GM12878 (cell line): Measurements from ENCODE around the gene JADE1. TPM values are rescaled to one million over a fixed set of nuclear protein-coding genes. Genes with fewer than 3 reads are reported as not detected.

ENCODE experiments used
- ATAC-seq: fragments of 200-7000 bp; cut with Tn5 transposase; 3 replicates; pipeline ENCODE4 v1.9.1; 2020; ENCODE audit warnings: mild to moderate bottlenecking, moderate library complexity
- BruUV-seq: library from RNA; stranded (reverse); fragments of 400-500 nt; replicated peaks from 2 replicates; lab custom pipeline; 2021; lab: Mats Ljungman, UMichigan
- CTCF ChIA-PET: fragments of 300-600 bp; sonication (Branson Sonifier 250); formaldehyde crosslinking; extraction: SDS; loops from one replicate; lab custom pipeline; 2021; ENCODE audit warnings: inconsistent platforms; lab: Yijun Ruan, JAX
- POLR2A ChIA-PET: fragments of 350-600 bp; formaldehyde crosslinking; extraction: SDS; loops from one replicate; lab custom pipeline; 2021; ENCODE audit warnings: inconsistent platforms; lab: Charles Lee
- RAD21 ChIA-PET: fragments of 300-600 bp; sonication (Branson Sonifier 250); formaldehyde crosslinking; loops from one replicate; lab custom pipeline; 2023; ENCODE audit warnings: antibody characterized with exemption; ENCODE audit not compliant: unreplicated experiment; lab: Charles Lee
- SMC1A ChIA-PET: fragments of 300-600 bp; sonication (Branson Sonifier 250); formaldehyde crosslinking; loops from one replicate; lab custom pipeline; 2023; ENCODE audit not compliant: unreplicated experiment, uncharacterized antibody; lab: Charles Lee
- DNase-seq: peaks from one replicate; pipeline ENCODE4 v3.0.0-alpha.2; 2011; ENCODE audit warnings: low read depth, low spot score
- FAIRE-seq: peaks from 3 replicates; lab custom pipeline; 2011; peaks lifted over from hg19 to GRCh38; lab: Jason Lieb, UNC
- H2AFZ ChIP-seq: 2 replicates; pipeline ENCODE4 v1.6.0; 2011; ENCODE audit warnings: low read depth, low read length, control low read depth; ENCODE audit not compliant: control insufficient read depth
- H3K27ac ChIP-seq: 2 replicates; pipeline ENCODE4 v1.5.1; 2011; ENCODE audit warnings: control low read depth; ENCODE audit not compliant: control insufficient read depth, insufficient read depth
- H3K27me3 ChIP-seq, 2 experiments: replicated peaks in 1 of 2; 2 replicates each; pipeline versions ENCODE4 v1.6.0 to v1.6.1; 2011; ENCODE audit warnings: low read length in 1 of 2; ENCODE audit not compliant: control insufficient read depth in 2 of 2, insufficient read depth in 2 of 2
- H3K36me3 ChIP-seq, 2 experiments: 2 replicates each; pipeline ENCODE4 v1.5.1; 2011; ENCODE audit warnings: low read length in 1 of 2; ENCODE audit not compliant: control insufficient read depth in 2 of 2, insufficient read depth in 2 of 2
- H3K4me1 ChIP-seq: 2 replicates; pipeline ENCODE4 v1.6.1; 2011; ENCODE audit warnings: mild to moderate bottlenecking, low read length, moderate library complexity, mixed read lengths; ENCODE audit not compliant: control insufficient read depth, insufficient read depth
- H3K4me2 ChIP-seq: 2 replicates; pipeline ENCODE4 v1.6.0; 2011; ENCODE audit warnings: control low read depth; ENCODE audit not compliant: control insufficient read depth, insufficient read depth
- H3K4me3 ChIP-seq: fragments of 200-600 bp; sonication (generic); 2 replicates; pipeline ENCODE4 v1.5.1; 2016
- H3K79me2 ChIP-seq: 2 replicates; pipeline ENCODE4 v1.6.0; 2011; ENCODE audit warnings: low read length; ENCODE audit not compliant: control insufficient read depth, insufficient read depth
- H3K9ac ChIP-seq: 2 replicates; pipeline ENCODE4 v1.8.0; 2011; ENCODE audit warnings: low read length, control low read depth, mixed read lengths; ENCODE audit not compliant: control insufficient read depth, insufficient read depth
- H3K9me3 ChIP-seq: replicated peaks from 3 replicates; pipeline ENCODE4 v1.5.1; 2011; ENCODE audit warnings: mild to moderate bottlenecking, low read length; ENCODE audit not compliant: control insufficient read depth, insufficient read depth
- H4K20me1 ChIP-seq: 2 replicates; pipeline ENCODE4 v1.6.0; 2011; ENCODE audit not compliant: control insufficient read depth, insufficient read depth
- EZH2 ChIP-seq: IDR thresholded peaks from 2 replicates; pipeline ENCODE4 v1.6.1; 2012; ENCODE audit warnings: low read depth, mild to moderate bottlenecking, control low read depth, inconsistent platforms, low read length, borderline replicate concordance; ENCODE audit not compliant: control insufficient read depth
- KLF5 ChIP-seq: fragments of 450-650 bp; IDR thresholded peaks from 2 replicates; pipeline ENCODE4 v1.6.1; 2014; ENCODE audit warnings: mild to moderate bottlenecking; ENCODE audit not compliant: partially characterized antibody
- MTA3 ChIP-seq: IDR thresholded peaks from 2 replicates; pipeline ENCODE4 v1.6.1; 2012; ENCODE audit warnings: low read length, inconsistent platforms, borderline replicate concordance
- MYB ChIP-seq: fragments of 150-350 bp; IDR thresholded peaks from 2 replicates; pipeline ENCODE4 v1.6.1; 2014; ENCODE audit warnings: mild to moderate bottlenecking, low read depth, low read length, borderline replicate concordance
- SRF ChIP-seq, 2 experiments: IDR thresholded peaks; 2 replicates each; pipeline ENCODE4 v1.6.1; 2011; ENCODE audit warnings: low read depth in 2 of 2, low read length in 2 of 2, mild to moderate bottlenecking in 1 of 2, moderate library complexity in 1 of 2
- TCF12 ChIP-seq: IDR thresholded peaks from 2 replicates; pipeline ENCODE4 v1.6.1; 2011; ENCODE audit warnings: low read depth, mild to moderate bottlenecking, low read length
- WGBS: methylation state at CpG from one replicate; pipeline ENCODE4 v1.1.6; 2016; ENCODE audit warnings: low lambda C conversion rate; ENCODE audit not compliant: insufficient replicate concordance, insufficient coverage; ENCODE audit errors: missing lambda C conversion rate; 5-methylcytosine and 5-hydroxymethylcytosine counted together
- in situ Hi-C: fragments of 300-500 bp; cut with MboI; formaldehyde crosslinking; loops from 9 replicates; pipeline ENCODE4 v1.14.3; 2018; ENCODE audit warnings: mixed read lengths
- intact Hi-C: fragments of 100-400 bp; cut with micrococcal nuclease; formaldehyde crosslinking; loops from one replicate; pipeline ENCODE4 v1.14.2; 2022; ENCODE audit not compliant: unreplicated experiment
- polyA plus RNA-seq, 11 experiments: library from polyadenylated mRNA; depleted of rRNA in 4 of 11; unstranded in 6 of 11; stranded (reverse) in 5 of 11; fragments of >200 nt; fragmentation: Nextera tagmentation in 4 of 11; fragmentation: Illumina TruSeq in 1 of 11; extraction: Ambion mirVana in 4 of 11; extraction: Trizol in 1 of 11; gene quantifications; 1 replicate in 1 of 11; 2 replicates in 10 of 11; pipeline versions ENCODE4 v1.2.1 to v1.2.3, GENCODE V29; 2011 to 2016; ENCODE audit warnings: inconsistent platforms in 2 of 11, missing spikeins in 2 of 11, low read depth in 1 of 11
- total RNA-seq, 4 experiments: library from RNA; depleted of rRNA in 3 of 4; stranded (reverse); fragments of >200 nt in 3 of 4; fragmentation: Illumina TruSeq in 1 of 4; extraction: Trizol in 1 of 4; gene quantifications; 2 replicates each; pipeline versions ENCODE4 v1.2.1 to v1.2.3, GENCODE V29; 2013 to 2021
- TF ChIP-seq, protein P1 (sequence below): IDR thresholded peaks from 2 replicates; pipeline ENCODE4 v1.6.1; 2011; ENCODE audit warnings: low read depth, low read length, improper control_type of control experiment, borderline replicate concordance
- TF ChIP-seq, protein P2 (sequence below): fragments of 450-650 bp; IDR thresholded peaks from 2 replicates; pipeline ENCODE4 v1.6.1; 2014; ENCODE audit warnings: mild to moderate bottlenecking

JADE1 gene
- total and polyA plus RNA-seq, 10 of the 15 experiments (the other 5 are each of a cell fraction or from before 2014, with no cell fraction given), result 5.9 to 27.2 (median 15.8) TPM

DNA sequence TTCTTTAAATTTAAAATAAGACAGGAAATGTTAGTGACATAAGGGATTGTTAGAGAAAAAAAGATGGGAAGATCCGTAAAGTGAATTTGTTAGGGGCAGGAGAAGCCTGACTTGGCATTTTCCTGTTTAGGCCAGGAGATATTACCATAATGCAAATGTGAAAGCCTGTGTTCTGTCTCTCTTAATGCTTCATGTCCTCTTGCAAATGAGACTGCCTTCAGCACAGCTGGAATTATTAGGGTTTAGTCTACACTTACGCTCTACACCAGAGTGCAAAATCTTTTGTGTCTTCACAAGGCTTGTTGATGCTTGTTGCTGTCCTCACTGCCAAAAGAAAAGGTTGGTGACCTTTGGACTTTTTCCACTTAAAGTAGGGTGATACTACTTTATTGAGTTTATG is 56.8 kb downstream of the JADE1 start (continued):
- TF ChIP-seq, protein P1, sequence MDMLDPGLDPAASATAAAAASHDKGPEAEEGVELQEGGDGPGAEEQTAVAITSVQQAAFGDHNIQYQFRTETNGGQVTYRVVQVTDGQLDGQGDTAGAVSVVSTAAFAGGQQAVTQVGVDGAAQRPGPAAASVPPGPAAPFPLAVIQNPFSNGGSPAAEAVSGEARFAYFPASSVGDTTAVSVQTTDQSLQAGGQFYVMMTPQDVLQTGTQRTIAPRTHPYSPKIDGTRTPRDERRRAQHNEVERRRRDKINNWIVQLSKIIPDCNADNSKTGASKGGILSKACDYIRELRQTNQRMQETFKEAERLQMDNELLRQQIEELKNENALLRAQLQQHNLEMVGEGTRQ, result no peak
- TF ChIP-seq MYB, result no peak
- TF ChIP-seq KLF5, result no peak
- TF ChIP-seq, all 136 proteins: peak for 0

DNA sequence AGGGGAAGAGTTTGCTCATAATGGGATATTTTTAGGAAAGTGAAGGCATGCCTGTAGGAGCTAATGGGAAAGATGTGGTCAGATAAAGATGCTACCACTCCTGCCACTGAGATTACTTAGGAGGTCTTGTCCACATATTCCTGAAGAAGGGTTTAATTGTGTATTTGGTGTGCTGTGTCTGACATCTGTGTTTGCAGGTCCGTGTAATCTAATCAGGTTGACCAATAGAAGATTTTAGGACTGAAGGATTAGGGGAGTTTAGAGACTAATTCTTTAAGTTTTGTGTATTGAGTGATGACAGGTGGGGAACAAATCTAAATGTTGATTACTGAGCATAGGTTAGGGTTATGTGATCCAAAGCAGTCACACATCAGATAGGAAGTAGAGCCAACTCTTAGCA is 57.2 kb downstream of the JADE1 start:
- Histone ChIP-seq H3K9me3 (no peaks in the 10 kb centered on the region), H4K20me1 (no peaks in the 10 kb centered on the region), H3K27me3 (no peaks in the 10 kb centered on the region), H3K4me3 (no peak overlapping the region), H3K9ac (no peak overlapping the region), H3K4me2 (no peak overlapping the region), H3K27ac (no peak overlapping the region), H3K4me1 (peaks cover 18% of the 10 kb centered on the region), H3K79me2 (peaks cover 4% of the 10 kb centered on the region), H3K36me3 (peaks cover 9 to 32% of the 10 kb centered on the region in 2 experiments), H2AFZ (no peak overlapping the region)
- intact Hi-C loops (no loop called here), in situ Hi-C loops (loop anchor here (5.0 kb wide), 1 partner anchor 409 kb away; no protein-coding TSS in a partner anchor)
- no peak for FAIRE-seq
- DNase-seq, result no peak
- WGBS, result 96% methylated on average over 1 of the region's 1 CpG
- POLR2A ChIA-PET, result no interaction called here
- BruUV-seq, result no TSS peak
- SMC1A ChIA-PET, result interaction anchor here (1.7 kb wide), 1 partner anchor 9 kb away, joined by 6 read pairs; no protein-coding TSS in a partner anchor
- TF ChIP-seq SRF (IDR thresholded peaks at IDR 0.05; ENCODE audit: low read depth in 2 of 2, low read length in 2 of 2), result no peak
- no peak for TF ChIP-seq TCF12
- no peak for TF ChIP-seq EZH2
- no peak for TF ChIP-seq KLF5
- TF ChIP-seq, protein P2, sequence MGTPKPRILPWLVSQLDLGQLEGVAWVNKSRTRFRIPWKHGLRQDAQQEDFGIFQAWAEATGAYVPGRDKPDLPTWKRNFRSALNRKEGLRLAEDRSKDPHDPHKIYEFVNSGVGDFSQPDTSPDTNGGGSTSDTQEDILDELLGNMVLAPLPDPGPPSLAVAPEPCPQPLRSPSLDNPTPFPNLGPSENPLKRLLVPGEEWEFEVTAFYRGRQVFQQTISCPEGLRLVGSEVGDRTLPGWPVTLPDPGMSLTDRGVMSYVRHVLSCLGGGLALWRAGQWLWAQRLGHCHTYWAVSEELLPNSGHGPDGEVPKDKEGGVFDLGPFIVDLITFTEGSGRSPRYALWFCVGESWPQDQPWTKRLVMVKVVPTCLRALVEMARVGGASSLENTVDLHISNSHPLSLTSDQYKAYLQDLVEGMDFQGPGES, result no peak
- TF ChIP-seq MTA3, result no peak
- CTCF ChIA-PET, result no interaction called here
- RAD21 ChIA-PET, result no interaction called here
- ATAC-seq, result no peak
